A549 (cell line): ENCODE measurements around the gene E4F1.

Experiments used
- CEBPB ChIP-seq, 2 experiments: fragments of >200 bp in 1 of 2; sonication (Bioruptor Twin) in 1 of 2; formaldehyde crosslinking in 1 of 2; IDR thresholded peaks; 2 replicates each; pipeline ENCODE4 v1.6.1; 2012 to 2016
- CHD2 ChIP-seq: fragments of 150-350 bp; IDR thresholded peaks from 2 replicates; pipeline ENCODE4 v1.6.1; 2014; ENCODE audit warnings: low read length; ENCODE audit not compliant: partially characterized antibody
- HOXB5 ChIP-seq: fragments of 250-450 bp; sonication (Bioruptor Pico); IDR thresholded peaks from 2 replicates; pipeline ENCODE4 v1.5.0; 2020; ENCODE audit warnings: mild to moderate bottlenecking, moderate library complexity
- JUN ChIP-seq, 2 experiments: fragments of >200 bp; sonication (Bioruptor Twin); formaldehyde crosslinking; IDR thresholded peaks; 2 replicates in 1 of 2; 3 replicates in 1 of 2; pipeline ENCODE4 v1.6.1; 2016 to 2017
- MAFK ChIP-seq: fragments of 450-650 bp; IDR thresholded peaks from 2 replicates; pipeline ENCODE4 v1.6.1; 2014; ENCODE audit not compliant: partially characterized antibody
- POLR2A ChIP-seq: IDR thresholded peaks from 2 replicates; pipeline ENCODE4 v1.6.1; 2012; ENCODE audit warnings: mild to moderate bottlenecking, low read length
- POLR2AphosphoS2 ChIP-seq: conservative IDR thresholded peaks from 2 replicates; pipeline ENCODE4 v1.6.1; 2012; ENCODE audit warnings: low read length, improper control_type of control experiment, inconsistent platforms
- RAD21 ChIP-seq, 2 experiments: fragments of >200 bp in 1 of 2; sonication (Bioruptor Twin) in 1 of 2; formaldehyde crosslinking in 1 of 2; IDR thresholded peaks in 1 of 2; conservative IDR thresholded peaks in 1 of 2; 2 replicates in 1 of 2; 3 replicates in 1 of 2; pipeline ENCODE4 v1.6.1; 2012 to 2018; ENCODE audit warnings: inconsistent platforms in 1 of 2
- RFX5 ChIP-seq: fragments of 450-650 bp; IDR thresholded peaks from 2 replicates; pipeline ENCODE4 v1.7.1; 2014; ENCODE audit warnings: antibody characterized with exemption, mild to moderate bottlenecking, moderate library complexity
- TP53 ChIP-seq: fragments of 250-450 bp; sonication (Bioruptor Pico); IDR thresholded peaks from 2 replicates; pipeline ENCODE4 v1.5.0; 2021; ENCODE audit warnings: mild to moderate bottlenecking, moderate library complexity
- TF ChIP-seq, protein P1 (sequence below): fragments of >200 bp; sonication (Bioruptor Twin); formaldehyde crosslinking; IDR thresholded peaks from 3 replicates; pipeline ENCODE4 v1.5.1; 2016
- TF ChIP-seq, protein P2 (sequence below): fragments of 250-450 bp; sonication (Bioruptor Pico); IDR thresholded peaks from 2 replicates; pipeline ENCODE4 v1.5.0; 2021; ENCODE audit warnings: mild to moderate bottlenecking, moderate library complexity, borderline replicate concordance

DNA sequence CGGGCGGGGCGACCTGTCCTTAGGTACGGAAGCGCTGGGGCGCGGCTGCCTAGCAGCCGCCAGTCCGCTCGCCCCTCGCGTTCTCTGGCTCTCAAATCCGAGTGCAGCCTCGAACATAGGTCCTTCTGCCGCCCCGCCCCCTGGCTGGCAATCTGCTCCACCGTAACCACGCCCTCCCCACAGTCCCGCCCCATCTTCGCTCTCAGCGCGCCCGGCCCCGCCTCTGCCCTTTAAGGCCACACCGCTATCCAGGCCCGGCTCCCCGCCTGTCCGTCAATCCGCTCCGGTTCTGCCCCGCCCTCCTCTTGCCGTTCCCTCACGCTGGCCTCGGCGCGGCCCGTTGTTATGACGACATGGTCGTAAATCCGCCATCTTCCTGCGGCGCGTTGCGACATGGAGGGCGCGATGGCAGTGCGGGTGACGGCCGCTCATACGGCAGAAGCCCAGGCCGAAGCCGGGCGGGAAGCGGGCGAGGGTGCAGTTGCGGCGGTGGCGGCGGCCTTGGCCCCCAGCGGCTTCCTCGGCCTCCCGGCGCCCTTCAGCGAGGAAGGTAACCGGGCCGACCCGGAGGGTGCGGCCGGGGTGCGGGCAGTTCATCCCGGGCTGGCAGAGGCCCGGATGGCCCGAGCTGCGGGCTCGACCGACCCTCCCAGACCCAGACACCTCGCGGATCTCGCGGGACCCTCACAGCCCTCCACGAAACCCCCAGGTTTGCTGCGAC lies at the start of gene E4F1:
- no peak for TF ChIP-seq TP53 (CRISPR knock-in tag)
- TF ChIP-seq, protein P1, sequence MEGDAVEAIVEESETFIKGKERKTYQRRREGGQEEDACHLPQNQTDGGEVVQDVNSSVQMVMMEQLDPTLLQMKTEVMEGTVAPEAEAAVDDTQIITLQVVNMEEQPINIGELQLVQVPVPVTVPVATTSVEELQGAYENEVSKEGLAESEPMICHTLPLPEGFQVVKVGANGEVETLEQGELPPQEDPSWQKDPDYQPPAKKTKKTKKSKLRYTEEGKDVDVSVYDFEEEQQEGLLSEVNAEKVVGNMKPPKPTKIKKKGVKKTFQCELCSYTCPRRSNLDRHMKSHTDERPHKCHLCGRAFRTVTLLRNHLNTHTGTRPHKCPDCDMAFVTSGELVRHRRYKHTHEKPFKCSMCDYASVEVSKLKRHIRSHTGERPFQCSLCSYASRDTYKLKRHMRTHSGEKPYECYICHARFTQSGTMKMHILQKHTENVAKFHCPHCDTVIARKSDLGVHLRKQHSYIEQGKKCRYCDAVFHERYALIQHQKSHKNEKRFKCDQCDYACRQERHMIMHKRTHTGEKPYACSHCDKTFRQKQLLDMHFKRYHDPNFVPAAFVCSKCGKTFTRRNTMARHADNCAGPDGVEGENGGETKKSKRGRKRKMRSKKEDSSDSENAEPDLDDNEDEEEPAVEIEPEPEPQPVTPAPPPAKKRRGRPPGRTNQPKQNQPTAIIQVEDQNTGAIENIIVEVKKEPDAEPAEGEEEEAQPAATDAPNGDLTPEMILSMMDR, result no peak
- TF ChIP-seq, protein P2, sequence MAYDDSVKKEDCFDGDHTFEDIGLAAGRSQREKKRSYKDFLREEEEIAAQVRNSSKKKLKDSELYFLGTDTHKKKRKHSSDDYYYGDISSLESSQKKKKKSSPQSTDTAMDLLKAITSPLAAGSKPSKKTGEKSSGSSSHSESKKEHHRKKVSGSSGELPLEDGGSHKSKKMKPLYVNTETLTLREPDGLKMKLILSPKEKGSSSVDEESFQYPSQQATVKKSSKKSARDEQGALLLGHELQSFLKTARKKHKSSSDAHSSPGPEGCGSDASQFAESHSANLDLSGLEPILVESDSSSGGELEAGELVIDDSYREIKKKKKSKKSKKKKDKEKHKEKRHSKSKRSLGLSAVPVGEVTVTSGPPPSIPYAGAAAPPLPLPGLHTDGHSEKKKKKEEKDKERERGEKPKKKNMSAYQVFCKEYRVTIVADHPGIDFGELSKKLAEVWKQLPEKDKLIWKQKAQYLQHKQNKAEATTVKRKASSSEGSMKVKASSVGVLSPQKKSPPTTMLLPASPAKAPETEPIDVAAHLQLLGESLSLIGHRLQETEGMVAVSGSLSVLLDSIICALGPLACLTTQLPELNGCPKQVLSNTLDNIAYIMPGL (CRISPR knock-in tag), result no peak
- peak; percentile 95 for TF ChIP-seq POLR2A
- no peak for TF ChIP-seq RFX5
- TF ChIP-seq MAFK, result no peak
- TF ChIP-seq CHD2, result peak; percentile 78
- TF ChIP-seq POLR2AphosphoS2, result no peak
- TF ChIP-seq HOXB5 (CRISPR knock-in tag), result no peak
- peak; percentile 69 to 93 for TF ChIP-seq CEBPB (IDR thresholded peaks at IDR 0.05)
- TF ChIP-seq RAD21 (conservative IDR thresholded peaks at IDR 0.05 in 1 of 2, IDR thresholded peaks at IDR 0.05 in 1 of 2), result no peak
- peak; percentile 24 to 71; a peak in 2 of 5 replicates for TF ChIP-seq JUN (IDR thresholded peaks at IDR 0.05)
